Vagina (tissue), 2 donors: ENCODE measurements around the gene SPACA4. TPM values are rescaled to one million over a fixed set of nuclear protein-coding genes. Genes with fewer than 3 reads are reported as not detected.

Experiments
- DNase-seq, 2 donors: peaks; one replicate each; pipeline ENCODE4 v3.0.0-alpha.2; 2017; ENCODE audit errors: extremely low spot score in 2 of 2
- H3K27ac ChIP-seq: fragments of 200-600 bp; sonication (generic); one replicate; pipeline ENCODE4 v1.5.1; 2019
- H3K27me3 ChIP-seq: fragments of 200-600 bp; sonication (generic); one replicate; pipeline ENCODE4 v1.5.1; 2019
- H3K36me3 ChIP-seq, 2 donors: fragments of 200-600 bp; sonication (generic); one replicate each; pipeline ENCODE4 v1.5.1; 2017 to 2019
- H3K4me1 ChIP-seq: fragments of 200-600 bp; sonication (generic); one replicate; pipeline ENCODE4 v1.5.1; 2019
- H3K4me3 ChIP-seq, 2 donors: fragments of 200-600 bp; sonication (generic); 1 replicate in 1 of 2; 2 replicates in 1 of 2; pipeline ENCODE4 v1.5.1; 2016 to 2019
- H3K9me3 ChIP-seq: fragments of 200-600 bp; sonication (generic); one replicate; pipeline ENCODE4 v1.5.1; 2019
- POLR2A ChIP-seq, 2 donors: fragments of 450-650 bp; IDR thresholded peaks; one replicate each; pipeline ENCODE4 v1.6.1; 2017; ENCODE audit warnings: antibody characterized with exemption in 2 of 2, mild to moderate bottlenecking in 2 of 2, moderate library complexity in 2 of 2
- POLR2AphosphoS5 ChIP-seq, 2 donors: sonication (generic); formaldehyde crosslinking; IDR thresholded peaks; one replicate each; pipeline ENCODE4 v1.9.0; 2017; ENCODE audit warnings: antibody characterized with exemption in 2 of 2, mild to moderate bottlenecking in 2 of 2, low read depth in 1 of 2; ENCODE audit not compliant: insufficient read depth in 1 of 2
- intact Hi-C: fragments of 100-400 bp; cut with DNase I; formaldehyde crosslinking; loops from one replicate; pipeline ENCODE4 v1.15.1; 2023
- total RNA-seq: library from RNA; depleted of rRNA; stranded (reverse); fragments of >200 nt; gene quantifications from one replicate; pipeline ENCODE4 v1.2.3, GENCODE V29; 2016
- TF ChIP-seq, protein P1 (sequence below), 3 experiments: fragments of 450-650 bp in 2 of 3; fragments of 200-600 bp in 1 of 3; sonication (generic) in 1 of 3; IDR thresholded peaks; one replicate each; pipeline ENCODE4 v1.5.1; 2017 to 2019; ENCODE audit warnings: antibody characterized with exemption in 3 of 3, mild to moderate bottlenecking in 2 of 3, moderate library complexity in 2 of 3

The SPACA4 gene
- total RNA-seq, 1 donor from 2014 or later = 3.9 TPM

DNA sequence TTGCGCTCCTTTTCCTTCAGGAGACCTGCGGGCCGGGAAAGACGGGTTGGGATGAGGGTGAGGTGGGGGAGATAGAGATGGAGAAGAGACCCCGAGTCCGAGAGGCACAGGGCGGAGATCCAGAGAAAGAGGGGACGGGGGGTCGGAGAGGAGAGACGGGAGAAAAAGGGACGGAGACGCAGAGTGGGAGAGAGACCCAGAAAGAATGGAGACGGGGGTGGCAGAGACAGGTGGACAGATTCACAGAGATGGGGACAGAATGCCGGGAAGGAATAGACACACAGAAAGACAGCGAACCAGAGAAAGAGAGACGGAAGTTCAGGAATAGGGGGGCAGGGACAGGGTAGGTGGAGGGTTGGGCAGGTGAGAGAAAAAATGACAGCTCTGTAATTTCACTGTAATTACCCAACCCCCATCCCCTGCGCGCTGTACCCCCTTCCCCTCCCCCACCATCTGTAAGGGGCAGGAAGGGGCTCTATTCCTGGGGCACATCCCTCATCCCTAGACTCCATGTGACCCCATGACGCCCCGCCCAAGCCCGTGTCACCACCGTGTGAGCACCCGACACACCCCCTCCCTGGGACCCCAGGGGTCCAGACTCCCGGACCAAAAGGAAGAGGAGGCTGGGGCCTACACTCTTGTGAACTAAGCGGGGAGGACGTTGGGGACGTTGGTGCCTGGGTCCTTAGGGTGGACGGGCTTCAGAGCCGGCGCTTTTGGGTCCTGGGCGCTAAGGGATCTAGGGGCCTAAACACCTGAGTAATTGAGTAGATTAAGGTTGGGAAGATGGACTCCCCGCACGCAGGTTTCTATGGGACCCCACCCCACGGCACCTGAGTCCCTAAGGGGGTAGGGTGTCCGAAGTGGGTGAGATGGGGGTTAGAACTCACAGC lies 29.7 kb downstream of the SPACA4 start:
- Histone ChIP-seq H3K27ac (peak overlapping the region; percentile 99), H3K4me1 (peaks cover 66% of the 10 kb centered on the region), H3K36me3 (no peaks in the 10 kb centered on the region), H3K27me3 (no peaks in the 10 kb centered on the region), H3K9me3 (no peaks in the 10 kb centered on the region), H3K4me3 (peak overlapping the region; percentile 54 to 69)
- DNase-seq = peak in 1 of 2 donors; percentile 91
- TF ChIP-seq POLR2A (IDR thresholded peaks at IDR 0.05) = no peak
- TF ChIP-seq, protein P1, sequence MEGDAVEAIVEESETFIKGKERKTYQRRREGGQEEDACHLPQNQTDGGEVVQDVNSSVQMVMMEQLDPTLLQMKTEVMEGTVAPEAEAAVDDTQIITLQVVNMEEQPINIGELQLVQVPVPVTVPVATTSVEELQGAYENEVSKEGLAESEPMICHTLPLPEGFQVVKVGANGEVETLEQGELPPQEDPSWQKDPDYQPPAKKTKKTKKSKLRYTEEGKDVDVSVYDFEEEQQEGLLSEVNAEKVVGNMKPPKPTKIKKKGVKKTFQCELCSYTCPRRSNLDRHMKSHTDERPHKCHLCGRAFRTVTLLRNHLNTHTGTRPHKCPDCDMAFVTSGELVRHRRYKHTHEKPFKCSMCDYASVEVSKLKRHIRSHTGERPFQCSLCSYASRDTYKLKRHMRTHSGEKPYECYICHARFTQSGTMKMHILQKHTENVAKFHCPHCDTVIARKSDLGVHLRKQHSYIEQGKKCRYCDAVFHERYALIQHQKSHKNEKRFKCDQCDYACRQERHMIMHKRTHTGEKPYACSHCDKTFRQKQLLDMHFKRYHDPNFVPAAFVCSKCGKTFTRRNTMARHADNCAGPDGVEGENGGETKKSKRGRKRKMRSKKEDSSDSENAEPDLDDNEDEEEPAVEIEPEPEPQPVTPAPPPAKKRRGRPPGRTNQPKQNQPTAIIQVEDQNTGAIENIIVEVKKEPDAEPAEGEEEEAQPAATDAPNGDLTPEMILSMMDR (IDR thresholded peaks at IDR 0.05) = no peak
- no peak for TF ChIP-seq POLR2AphosphoS5 (IDR thresholded peaks at IDR 0.05; ENCODE audit: insufficient read depth in 1 of 2, low read depth in 1 of 2)
- intact Hi-C loops = loop anchor here (10.0 kb wide), 1 partner anchor 329 kb away; the partner anchor contains the start of gene FTL

DNA sequence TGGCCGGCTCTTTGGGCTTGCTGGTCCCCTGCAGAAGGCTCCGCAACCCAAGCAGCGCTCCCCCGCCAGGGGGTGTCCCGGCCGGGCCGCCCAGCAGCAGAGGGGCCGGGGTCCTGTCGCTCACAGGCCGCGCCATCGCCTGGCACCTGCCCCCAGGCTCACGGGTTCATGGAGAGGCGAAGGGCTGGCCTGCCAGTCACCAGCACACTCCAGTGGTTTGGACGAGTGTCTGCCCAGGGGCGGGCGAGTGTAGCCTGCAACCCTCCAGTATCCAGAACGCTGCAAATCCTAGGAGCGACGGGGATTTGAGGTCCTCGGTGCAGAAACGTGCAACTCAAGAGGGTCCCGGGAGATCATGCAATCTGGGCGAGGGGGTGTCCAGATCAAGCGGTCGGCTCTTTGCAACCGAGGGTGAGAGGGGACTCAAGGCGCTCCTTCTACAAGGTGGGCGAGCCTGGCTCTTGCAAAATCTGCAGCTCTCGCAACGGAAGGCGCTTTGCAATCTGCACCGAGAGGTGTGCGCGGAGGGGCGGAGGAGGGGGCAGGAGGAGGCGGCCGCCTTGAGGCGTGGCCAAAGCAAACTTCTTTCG lies 30.4 kb downstream of the SPACA4 start, which contains the start of gene DBP:
Gene DBP (minus strand): TSS at position 521 of the 590 bp plus-strand sequence. CDS start 385 bp downstream, at position 136.
- Histone ChIP-seq H3K27me3 (no peaks in the 10 kb centered on the region), H3K4me3 (peak within 1 kb of the TSS; percentile 54 to 69), H3K27ac (peak within 1 kb of the TSS; percentile 99), H3K9me3 (no peaks in the 10 kb centered on the region), H3K36me3 (no peaks in the 10 kb centered on the region), H3K4me1 (peaks cover 59% of the 10 kb centered on the region)
- intact Hi-C loops = loop anchor here (10.0 kb wide), 1 partner anchor 328 kb away; the partner anchor contains the start of gene FTL
- TF ChIP-seq POLR2AphosphoS5 (IDR thresholded peaks at IDR 0.05; ENCODE audit: insufficient read depth in 1 of 2, low read depth in 1 of 2) (no peak), POLR2A (IDR thresholded peaks at IDR 0.05) (peak in 1 of 2 donors; percentile 65)
- TF ChIP-seq, protein P1 (IDR thresholded peaks at IDR 0.05) = peak in 1 of 3 experiments; percentile 4
- no peak for DNase-seq

DNA sequence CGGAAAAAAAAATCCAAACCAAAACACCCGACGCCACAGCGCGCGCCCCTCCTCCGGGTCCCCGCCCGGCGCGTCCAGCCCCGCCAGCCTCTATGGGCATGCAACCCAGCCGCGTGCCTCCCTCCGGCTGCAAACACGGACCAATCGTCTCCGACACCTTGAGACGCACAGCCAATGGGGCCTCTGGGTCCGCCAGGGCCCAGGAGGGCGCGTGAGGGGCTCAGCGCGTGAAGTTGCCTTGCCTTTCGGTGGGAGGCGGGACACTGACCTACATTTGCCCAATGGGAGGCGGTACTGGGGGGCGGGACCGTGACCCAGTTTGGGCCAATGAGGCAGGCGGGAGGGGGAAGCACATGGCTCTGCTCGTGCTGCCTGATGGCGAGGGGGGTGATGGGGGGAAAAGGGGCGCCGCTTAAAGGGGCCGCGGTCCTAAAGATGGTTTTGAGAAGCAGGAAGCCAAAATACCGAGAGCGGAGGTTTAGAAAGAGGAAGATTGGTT lies 31.0 kb downstream of the SPACA4 start:
- H3K9me3 ChIP-seq = no peaks in the 10 kb centered on the region
- peak overlapping the region; percentile 54 to 69 for H3K4me3 ChIP-seq
- peak overlapping the region; percentile 99 for H3K27ac ChIP-seq
- H3K36me3 ChIP-seq = no peaks in the 10 kb centered on the region
- intact Hi-C loops = loop anchor here (10.0 kb wide), 1 partner anchor 327 kb away; the partner anchor contains the start of gene FTL
- no peaks in the 10 kb centered on the region for H3K27me3 ChIP-seq
- DNase-seq = peak in 1 of 2 donors; percentile 100
- TF ChIP-seq POLR2A (IDR thresholded peaks at IDR 0.05) = no peak
- TF ChIP-seq, protein P1 (IDR thresholded peaks at IDR 0.05) = no peak
- TF ChIP-seq POLR2AphosphoS5 (IDR thresholded peaks at IDR 0.05; ENCODE audit: insufficient read depth in 1 of 2, low read depth in 1 of 2) = peak; percentile 92 to 94
- H3K4me1 ChIP-seq = peaks cover 53% of the 10 kb centered on the region

DNA sequence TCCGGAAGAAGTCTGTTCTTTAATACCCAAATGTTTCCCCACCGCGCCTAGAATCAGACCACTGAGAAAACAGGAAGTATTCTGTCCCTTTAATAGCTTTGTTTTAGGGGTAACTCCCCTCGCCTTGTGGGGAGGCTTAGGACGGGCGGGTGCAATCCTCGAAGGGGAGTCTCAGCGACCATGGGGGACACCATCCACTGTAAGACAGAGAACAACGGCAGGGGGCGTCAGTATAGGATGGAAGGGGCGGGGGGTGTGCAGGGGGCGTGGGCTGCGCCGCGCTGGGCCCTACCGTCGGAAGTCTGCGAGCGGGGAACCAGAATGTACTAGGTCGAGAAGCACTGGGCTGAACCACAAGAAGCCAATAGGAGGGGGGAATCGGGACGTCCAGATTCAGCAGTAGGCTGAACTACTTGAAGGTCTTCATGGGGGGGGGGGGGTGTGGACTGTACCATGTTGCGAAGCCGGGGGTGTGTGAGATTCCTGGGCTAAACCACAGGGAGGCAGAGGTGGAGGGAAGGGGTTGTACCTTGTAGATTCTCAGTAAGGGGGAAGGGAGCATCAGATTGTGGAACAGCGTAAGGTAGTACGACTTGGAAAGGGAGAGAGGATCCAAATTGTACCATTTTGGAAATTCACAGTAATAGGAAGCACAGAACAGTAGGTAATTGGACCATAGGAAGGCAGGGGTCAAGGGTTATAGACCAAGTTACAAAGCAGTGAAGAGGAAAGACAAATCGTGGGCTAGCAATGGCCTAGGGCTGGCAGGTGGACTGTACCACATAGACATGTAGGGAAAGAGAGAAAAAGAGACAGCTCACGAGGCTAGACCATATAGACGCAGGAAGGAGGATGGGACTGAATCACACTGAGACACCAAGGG lies 31.6 kb downstream of the SPACA4 start:
- intact Hi-C loops = loop anchor here (10.0 kb wide), 1 partner anchor 327 kb away; the partner anchor contains the start of gene FTL
- Histone ChIP-seq H3K4me3 (peak overlapping the region; percentile 54 to 69), H3K9me3 (no peaks in the 10 kb centered on the region), H3K4me1 (peaks cover 46% of the 10 kb centered on the region), H3K27me3 (no peaks in the 10 kb centered on the region), H3K27ac (peak overlapping the region; percentile 99), H3K36me3 (no peaks in the 10 kb centered on the region)
- TF ChIP-seq, protein P1 (IDR thresholded peaks at IDR 0.05) = no peak
- peak in 1 of 2 donors; percentile 26 for TF ChIP-seq POLR2A (IDR thresholded peaks at IDR 0.05)
- no peak for TF ChIP-seq POLR2AphosphoS5 (IDR thresholded peaks at IDR 0.05; ENCODE audit: insufficient read depth in 1 of 2, low read depth in 1 of 2)
- DNase-seq = peak in 1 of 2 donors; percentile 97
